DND-41 (cell line): Measurements from ENCODE around the gene DPP9.

Experiments used
- EZH2 ChIP-seq: IDR thresholded peaks from 3 replicates; pipeline ENCODE4 v1.6.1; 2012; ENCODE audit warnings: borderline replicate concordance, low read depth, mild to moderate bottlenecking, moderate library complexity, low read length, inconsistent platforms; ENCODE audit not compliant: severe bottlenecking
- TF ChIP-seq, protein P1 (sequence below): IDR thresholded peaks from 2 replicates; pipeline ENCODE4 v1.5.1; 2012; ENCODE audit warnings: borderline replicate concordance, low read length, moderate library complexity, mild to moderate bottlenecking; ENCODE audit not compliant: poor library complexity, severe bottlenecking; ENCODE audit errors: extremely low read depth

GRCh38 chr19:4671185-4671851 is 52.3 kb downstream of the DPP9 start:
- TF ChIP-seq, protein P1, sequence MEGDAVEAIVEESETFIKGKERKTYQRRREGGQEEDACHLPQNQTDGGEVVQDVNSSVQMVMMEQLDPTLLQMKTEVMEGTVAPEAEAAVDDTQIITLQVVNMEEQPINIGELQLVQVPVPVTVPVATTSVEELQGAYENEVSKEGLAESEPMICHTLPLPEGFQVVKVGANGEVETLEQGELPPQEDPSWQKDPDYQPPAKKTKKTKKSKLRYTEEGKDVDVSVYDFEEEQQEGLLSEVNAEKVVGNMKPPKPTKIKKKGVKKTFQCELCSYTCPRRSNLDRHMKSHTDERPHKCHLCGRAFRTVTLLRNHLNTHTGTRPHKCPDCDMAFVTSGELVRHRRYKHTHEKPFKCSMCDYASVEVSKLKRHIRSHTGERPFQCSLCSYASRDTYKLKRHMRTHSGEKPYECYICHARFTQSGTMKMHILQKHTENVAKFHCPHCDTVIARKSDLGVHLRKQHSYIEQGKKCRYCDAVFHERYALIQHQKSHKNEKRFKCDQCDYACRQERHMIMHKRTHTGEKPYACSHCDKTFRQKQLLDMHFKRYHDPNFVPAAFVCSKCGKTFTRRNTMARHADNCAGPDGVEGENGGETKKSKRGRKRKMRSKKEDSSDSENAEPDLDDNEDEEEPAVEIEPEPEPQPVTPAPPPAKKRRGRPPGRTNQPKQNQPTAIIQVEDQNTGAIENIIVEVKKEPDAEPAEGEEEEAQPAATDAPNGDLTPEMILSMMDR = no peak
- no peak for TF ChIP-seq EZH2
